PFSK-1 (cell line): Measurements from ENCODE around the gene ZNF407.

Experiments used
- FOXP2 ChIP-seq: optimal IDR thresholded peaks from 2 replicates; pipeline ENCODE3; 2011; ENCODE audit warnings: borderline replicate concordance, control low read depth, inconsistent platforms; ENCODE audit not compliant: insufficient read depth; ENCODE audit errors: extremely low read length, extremely low read depth
- POLR2AphosphoS5 ChIP-seq: IDR thresholded peaks from 2 replicates; pipeline ENCODE4 v1.6.1; 2012; ENCODE audit warnings: low read depth, mild to moderate bottlenecking, control low read depth, low read length, moderate library complexity
- REST ChIP-seq, 2 experiments: IDR thresholded peaks; 2 replicates each; pipeline versions ENCODE4 v1.6.1 to v1.8.0; 2011 to 2012; ENCODE audit warnings: low read depth in 2 of 2, low read length in 2 of 2, control low read depth in 1 of 2, inconsistent platforms in 1 of 2, mild to moderate bottlenecking in 1 of 2, moderate library complexity in 1 of 2; ENCODE audit not compliant: insufficient read depth in 1 of 2
- SIN3A ChIP-seq: IDR thresholded peaks from 2 replicates; pipeline ENCODE4 v1.6.1; 2012; ENCODE audit warnings: mild to moderate bottlenecking, low read length, moderate library complexity, borderline replicate concordance; ENCODE audit not compliant: insufficient read depth
- TAF1 ChIP-seq: IDR thresholded peaks from 2 replicates; pipeline ENCODE4 v1.6.1; 2012; ENCODE audit warnings: low read length, control low read depth, borderline replicate concordance; ENCODE audit not compliant: insufficient read depth

ZNF407 gene

GRCh38 chr18:74579496-74580065 is 18.1 kb upstream of the ZNF407 start:
- TF ChIP-seq POLR2AphosphoS5: no peak
- no peak for TF ChIP-seq TAF1
- no peak for TF ChIP-seq REST (IDR thresholded peaks at IDR 0.05; ENCODE audit: insufficient read depth in 1 of 2, low read depth in 2 of 2, low read length in 2 of 2)
- TF ChIP-seq FOXP2: no peak
- no peak for TF ChIP-seq SIN3A

DNA sequence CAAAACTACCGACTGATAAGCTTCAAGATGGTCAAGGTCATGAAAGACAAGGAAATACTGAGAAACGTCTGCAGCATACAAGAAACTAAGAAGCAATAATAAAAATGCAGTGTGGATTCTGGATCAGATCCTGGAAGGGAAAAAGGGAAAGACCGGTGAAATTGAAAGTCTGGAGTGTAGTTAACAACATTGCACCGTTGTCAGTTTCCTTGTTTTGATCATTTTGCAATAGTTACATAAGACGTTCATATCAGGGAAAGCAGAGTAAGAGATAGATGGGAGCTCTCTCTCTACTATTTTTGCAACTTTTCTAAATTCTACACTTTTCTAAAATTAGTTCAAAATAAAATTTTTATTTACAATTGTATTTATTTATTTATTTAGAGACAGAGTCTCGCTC is 15.0 kb upstream of the ZNF407 start:
- TF ChIP-seq FOXP2 (no peak), REST (IDR thresholded peaks at IDR 0.05; ENCODE audit: insufficient read depth in 1 of 2, low read depth in 2 of 2, low read length in 2 of 2) (no peak), SIN3A (no peak), TAF1 (no peak), POLR2AphosphoS5 (no peak)

GRCh38 chr18:74587441-74587840 is 10.2 kb upstream of the ZNF407 start:
- no peak for TF ChIP-seq TAF1
- TF ChIP-seq REST (IDR thresholded peaks at IDR 0.05; ENCODE audit: insufficient read depth in 1 of 2, low read depth in 2 of 2, low read length in 2 of 2): no peak
- TF ChIP-seq FOXP2: no peak
- TF ChIP-seq POLR2AphosphoS5: no peak
- TF ChIP-seq SIN3A: no peak

DNA sequence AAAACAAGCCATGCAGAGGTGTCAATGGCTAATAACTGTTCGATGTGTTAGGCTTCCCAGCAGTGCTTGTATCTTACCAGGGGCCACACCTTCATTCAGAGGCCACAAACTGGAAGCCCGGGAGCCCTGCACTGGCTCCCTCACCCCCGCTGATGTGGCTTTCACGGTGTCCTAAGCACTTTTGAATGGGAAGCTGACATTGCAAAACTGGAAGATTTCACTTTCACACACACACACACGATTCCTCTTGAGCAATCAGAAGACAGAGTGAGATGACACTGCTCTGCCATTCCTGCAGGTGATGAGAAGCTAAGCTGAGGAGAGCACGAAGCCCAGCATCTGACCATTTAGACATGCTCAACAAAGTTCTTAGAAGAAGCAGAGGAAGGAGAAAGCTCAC is 8.6 kb upstream of the ZNF407 start:
- TF ChIP-seq POLR2AphosphoS5 (no peak), FOXP2 (no peak), SIN3A (no peak), REST (IDR thresholded peaks at IDR 0.05; ENCODE audit: insufficient read depth in 1 of 2, low read depth in 2 of 2, low read length in 2 of 2) (no peak), TAF1 (no peak)

DNA sequence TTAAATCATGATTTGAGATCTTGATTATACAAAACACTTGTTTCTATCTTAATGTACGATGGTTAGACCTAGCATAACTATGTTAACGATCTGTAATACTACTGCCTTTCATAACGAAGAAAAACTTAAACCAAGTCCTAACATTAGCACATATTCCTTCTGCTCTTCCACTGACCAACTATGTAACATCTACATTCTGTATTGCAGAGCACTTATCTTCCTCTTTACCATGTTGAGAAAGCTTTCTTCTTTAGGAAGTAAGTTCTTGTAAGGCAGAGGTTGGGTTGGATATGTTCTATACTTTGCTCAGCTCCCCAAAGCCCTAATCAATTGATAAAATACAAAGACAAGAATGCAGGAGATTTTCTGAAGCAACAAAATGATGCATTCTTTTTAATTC is 7.9 kb upstream of the ZNF407 start:
- TF ChIP-seq POLR2AphosphoS5 (no peak), TAF1 (no peak), SIN3A (no peak)
